GM19043 (cell line): ENCODE measurements around the gene ABHD8.

ENCODE experiments used
- ATAC-seq: cut with Tn5 transposase; IDR thresholded peaks from one replicate; pipeline ENCODE4 v1.9.1; 2021; ENCODE audit warnings: low read depth; ENCODE audit not compliant: unreplicated experiment

Gene ABHD8, protein sequence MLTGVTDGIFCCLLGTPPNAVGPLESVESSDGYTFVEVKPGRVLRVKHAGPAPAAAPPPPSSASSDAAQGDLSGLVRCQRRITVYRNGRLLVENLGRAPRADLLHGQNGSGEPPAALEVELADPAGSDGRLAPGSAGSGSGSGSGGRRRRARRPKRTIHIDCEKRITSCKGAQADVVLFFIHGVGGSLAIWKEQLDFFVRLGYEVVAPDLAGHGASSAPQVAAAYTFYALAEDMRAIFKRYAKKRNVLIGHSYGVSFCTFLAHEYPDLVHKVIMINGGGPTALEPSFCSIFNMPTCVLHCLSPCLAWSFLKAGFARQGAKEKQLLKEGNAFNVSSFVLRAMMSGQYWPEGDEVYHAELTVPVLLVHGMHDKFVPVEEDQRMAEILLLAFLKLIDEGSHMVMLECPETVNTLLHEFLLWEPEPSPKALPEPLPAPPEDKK

DNA sequence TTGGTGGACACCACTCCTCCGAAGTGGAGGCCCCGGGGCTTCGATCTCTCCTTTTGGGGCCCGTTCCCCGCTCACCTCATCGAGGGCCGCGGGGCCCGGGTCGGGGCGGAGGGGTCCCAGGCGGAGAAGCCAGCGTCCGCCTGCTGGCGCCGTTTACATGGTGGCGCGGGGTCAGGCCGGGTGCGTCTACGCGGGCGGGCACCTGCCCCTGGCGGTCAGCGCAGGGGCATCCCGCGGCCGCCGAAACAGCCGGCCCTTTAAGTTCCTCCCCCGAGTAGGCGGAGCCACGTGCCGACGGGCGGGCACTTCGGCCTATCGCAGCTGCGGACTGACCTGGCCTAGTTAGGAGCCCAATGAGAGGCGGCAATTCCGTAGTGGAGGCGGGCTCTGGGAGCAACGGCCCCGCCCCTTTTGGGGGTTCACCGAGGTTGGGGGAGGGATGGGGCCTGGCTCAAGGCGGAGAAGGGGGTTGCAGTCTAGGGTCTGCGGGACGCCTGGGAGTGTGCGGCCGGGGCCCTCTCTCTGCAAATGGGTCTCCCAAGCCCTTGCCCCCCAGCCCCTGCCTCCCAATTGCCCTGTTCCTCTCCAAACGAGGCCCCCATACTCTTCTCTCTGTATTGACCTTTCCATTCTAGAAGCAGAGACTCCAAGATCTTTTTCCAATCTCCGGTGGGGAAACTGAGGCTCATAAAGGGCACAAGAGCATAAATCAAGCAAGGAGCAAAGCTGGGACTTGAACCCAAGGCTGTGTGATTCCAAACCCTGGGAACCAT lies at the start of gene ABHD8:
Gene ABHD8, minus strand, starts transcription at position 259 of the 773 bp plus-strand sequence. CDS start 1,809 bp downstream, outside the sequence.
- peak; percentile 70 for ATAC-seq

DNA sequence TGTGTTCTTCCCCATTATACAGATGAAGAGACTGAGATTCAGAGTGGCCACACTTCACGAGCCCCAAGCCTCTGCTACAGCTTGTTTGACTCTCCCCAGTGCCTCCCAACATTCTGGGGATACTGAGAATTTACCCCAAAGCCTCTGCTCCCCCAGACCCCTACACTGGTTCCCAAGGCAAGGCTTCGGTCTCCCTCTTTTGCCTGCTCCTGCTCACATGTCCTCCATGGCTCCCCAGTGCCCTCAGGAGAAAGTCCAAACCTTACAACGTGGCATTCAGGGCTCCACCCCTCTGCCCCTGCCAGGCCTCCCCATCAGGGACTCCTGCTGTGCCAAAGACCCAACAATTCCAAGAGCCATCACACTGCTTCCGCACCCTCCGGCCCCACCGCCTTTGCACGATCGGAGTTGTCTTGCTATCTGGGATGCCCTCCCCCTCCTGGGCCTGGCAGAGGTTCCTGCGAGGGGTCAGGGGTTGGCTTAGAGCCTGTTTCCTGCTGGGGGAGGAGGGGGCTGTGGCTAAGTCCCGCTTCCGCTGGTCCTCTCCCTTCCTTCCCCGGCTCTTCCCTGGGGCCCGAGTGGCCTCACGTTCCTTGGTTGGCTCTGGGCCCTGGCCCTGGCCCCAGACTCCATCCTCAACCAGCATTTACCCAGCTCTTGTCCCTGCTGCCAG lies 49.5 kb upstream of the ABHD8 start:
- ATAC-seq = no peak

DNA sequence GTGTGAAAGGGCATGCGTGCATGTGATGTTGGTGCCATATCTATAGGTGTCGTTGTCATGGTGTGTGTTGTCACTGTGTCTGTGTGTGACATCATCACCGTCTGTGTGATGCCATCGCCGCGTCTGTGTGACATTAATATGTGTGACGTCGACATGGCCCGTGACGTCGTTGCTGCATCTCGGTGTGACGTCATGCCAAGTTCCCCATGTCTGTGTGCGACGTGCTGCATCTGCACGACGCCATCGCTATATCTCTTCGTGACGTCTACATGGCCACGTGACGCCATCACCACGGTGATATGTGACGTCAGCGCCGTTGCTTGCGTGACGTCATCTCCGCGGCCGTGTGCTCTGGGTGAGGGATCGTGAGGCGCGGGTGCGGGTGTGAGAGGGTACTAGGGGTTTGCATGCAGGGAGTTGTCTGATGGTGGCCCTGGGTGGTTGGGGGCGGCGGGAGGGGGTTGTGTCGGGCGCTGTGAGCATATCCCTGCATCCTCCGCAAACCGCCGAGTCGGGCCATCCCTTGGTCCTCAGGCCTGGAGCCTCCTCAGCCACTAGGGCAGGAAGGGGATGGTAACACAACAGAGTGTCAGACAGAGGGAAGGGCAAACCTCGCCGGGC lies 48.7 kb upstream of the ABHD8 start:
- no peak for ATAC-seq

DNA sequence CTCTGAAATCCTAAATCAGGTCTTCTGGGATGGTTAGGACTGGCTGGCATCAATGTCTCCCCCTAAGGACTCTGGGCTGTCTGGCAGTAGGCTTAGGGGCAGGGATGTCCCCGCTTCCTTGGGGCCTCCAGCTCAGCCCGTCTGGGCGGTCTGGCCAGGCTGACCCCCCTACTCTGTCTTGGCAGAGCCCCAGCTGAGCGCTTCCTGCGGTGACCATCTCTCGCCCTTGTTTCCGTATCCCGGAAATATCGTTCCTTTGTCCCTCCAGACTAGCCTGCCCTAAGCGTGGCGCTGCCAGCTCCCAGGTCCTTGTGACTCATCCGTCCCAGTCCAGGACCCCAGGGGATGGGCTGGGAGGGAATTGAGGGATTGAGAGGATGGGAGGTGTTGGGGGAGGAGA lies 45.5 kb upstream of the ABHD8 start:
- no peak for ATAC-seq

DNA sequence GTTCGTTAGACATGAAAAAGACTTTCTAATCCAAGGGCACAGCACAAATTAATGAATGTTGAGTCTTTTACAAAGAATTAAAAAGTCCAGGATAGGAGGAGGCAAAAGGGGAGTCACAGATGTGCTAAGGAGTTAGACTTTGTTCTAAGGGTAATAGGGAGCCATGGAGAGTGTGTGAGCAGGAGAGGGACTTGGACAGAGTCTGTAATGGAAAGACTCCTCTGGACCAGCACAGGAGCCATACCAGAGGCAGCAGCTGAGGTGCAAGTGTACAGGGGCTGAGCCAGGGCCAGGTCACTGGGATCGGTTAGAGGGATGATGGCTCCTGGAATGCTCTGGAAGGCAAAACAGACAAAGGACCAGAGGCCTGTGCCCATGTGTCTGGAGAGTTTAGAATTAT lies 44.7 kb upstream of the ABHD8 start:
- ATAC-seq = no peak

DNA sequence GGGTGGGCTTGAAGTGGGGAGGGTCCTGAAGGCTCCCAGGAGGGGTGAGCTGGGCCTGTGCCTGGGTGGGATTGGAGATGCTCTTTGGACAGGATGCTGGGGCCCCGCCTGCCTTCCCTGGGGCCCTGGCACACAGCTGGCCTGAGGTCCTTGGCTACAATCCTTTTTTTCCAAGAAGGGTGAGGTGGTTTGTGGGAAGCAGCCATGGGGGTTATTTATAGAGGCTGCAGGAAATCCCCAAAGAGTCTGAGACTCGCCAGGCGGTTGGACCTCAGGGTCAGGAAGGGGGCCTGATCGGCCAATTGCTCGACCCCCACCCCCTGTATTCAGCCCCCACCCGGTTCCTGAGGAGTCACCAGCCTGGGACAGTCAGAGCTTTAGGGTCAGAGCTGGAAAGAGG lies 44.1 kb upstream of the ABHD8 start:
- ATAC-seq = no peak

DNA sequence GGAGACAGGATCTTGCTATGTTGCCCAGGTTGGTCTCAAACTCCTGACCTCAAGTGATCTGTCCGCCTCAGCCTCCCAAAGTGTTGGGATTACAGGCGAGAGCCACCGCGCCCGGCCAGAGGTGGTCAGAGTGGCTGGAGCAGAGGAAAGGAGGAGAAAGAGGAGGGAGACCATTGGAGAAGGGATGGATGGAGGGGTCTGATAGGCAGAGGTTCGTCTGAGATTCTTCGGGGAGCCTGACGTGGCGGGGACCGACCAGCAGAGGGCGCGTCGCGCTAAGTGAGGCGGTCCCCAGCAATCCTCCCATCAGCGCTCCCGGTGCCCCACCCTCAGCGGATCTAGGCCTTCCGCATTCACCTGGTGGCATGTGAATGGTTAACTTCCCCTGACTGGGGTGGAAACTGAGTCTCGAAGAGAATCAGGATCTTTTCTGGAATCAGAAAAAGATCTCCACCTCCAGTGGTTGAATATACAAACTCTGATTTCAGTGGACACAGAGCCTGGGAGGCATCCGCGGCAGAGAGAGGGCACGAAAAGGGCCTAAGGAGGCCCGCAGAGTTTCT lies 43.0 kb upstream of the ABHD8 start:
- no peak for ATAC-seq

DNA sequence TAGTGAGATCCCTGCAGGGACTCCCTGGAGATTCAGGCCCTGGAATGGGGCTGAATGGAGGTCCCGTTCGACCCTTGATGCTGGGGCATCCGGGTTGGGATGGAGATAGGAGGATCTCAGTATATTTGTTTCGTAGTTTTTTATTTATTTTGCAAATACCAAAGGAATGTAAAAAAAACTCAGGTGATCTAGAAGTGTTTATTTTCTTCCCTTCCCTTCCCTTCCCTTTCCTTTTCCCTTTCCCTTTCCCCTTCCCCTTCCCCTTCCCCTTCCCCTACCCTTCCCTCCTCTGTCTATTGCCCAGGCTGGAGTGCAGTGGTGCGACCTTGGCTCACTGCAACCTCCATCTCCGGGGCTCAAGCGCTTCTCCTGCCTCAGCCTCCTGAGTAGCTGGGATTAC lies 38.6 kb upstream of the ABHD8 start:
- no peak for ATAC-seq

DNA sequence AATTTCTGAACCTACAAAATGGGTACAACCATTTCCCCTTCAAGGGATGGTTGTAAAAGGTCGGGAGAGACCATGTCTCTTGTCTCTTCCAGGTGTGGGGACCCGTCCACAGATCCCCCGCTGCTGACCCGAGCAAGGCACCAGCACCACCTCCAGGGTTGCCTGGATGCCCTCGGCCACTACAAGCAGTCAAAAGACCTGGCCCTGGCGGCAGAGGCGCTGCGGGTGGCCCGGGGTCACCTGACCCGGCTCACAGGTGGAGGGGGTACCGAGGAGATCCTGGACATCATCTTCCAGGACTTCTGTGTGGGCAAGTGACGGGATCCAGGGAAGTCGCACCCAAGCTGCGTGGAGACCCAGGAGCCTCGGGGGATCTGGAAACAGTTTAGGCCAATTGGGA lies 38.2 kb upstream of the ABHD8 start:
- ATAC-seq = no peak

DNA sequence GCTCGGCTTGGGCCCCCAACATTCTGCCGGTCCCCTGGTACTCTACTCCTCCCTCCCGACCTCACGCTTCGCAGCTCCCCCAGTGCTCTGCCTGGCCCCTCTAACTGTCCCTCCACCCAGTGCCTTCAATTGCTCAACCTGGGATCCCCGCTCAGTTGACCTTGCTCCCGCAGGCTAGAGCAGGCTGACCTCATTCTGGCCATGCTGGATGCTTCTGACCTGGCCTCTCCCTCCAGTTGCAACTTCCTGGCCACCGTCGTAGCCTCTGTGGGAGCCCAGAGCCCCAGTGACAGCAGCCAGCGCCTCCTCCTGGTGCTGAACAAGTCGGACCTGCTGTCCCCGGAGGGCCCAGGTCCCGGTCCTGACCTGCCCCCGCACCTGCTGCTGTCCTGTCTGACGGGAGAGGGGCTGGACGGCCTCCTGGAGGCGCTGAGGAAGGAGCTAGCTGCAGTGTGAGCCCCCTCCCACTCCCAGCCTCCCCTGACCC lies 37.7 kb upstream of the ABHD8 start:
- ATAC-seq = no peak

DNA sequence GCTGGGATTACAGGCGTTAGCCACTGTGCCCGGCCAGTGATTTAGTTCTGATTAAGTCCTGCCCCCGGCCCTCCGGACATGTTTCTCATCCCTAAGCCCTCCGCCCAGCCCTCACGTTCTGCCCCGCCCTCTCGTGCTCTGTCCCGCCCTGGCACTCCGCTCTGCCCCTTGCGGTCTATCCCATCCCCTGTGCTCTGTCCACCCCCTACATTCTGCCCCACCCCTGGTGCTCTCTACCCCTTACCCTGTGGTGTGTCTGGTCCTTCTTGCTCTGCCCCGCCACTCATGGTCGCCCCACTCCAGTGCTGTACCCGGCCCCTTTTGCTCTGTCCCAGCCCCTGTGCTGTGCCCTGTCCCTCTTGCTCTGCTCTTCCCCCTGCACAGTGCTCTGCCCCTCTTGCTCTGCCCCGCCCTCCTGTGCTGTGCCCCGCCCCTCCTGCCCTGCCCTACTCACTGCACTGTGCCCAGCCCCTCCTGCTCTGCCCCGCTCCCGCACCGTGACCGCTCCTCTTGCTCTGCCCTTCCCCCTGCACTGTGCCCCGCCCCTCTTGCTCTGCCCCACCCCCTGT lies 37.2 kb upstream of the ABHD8 start:
- no peak for ATAC-seq

DNA sequence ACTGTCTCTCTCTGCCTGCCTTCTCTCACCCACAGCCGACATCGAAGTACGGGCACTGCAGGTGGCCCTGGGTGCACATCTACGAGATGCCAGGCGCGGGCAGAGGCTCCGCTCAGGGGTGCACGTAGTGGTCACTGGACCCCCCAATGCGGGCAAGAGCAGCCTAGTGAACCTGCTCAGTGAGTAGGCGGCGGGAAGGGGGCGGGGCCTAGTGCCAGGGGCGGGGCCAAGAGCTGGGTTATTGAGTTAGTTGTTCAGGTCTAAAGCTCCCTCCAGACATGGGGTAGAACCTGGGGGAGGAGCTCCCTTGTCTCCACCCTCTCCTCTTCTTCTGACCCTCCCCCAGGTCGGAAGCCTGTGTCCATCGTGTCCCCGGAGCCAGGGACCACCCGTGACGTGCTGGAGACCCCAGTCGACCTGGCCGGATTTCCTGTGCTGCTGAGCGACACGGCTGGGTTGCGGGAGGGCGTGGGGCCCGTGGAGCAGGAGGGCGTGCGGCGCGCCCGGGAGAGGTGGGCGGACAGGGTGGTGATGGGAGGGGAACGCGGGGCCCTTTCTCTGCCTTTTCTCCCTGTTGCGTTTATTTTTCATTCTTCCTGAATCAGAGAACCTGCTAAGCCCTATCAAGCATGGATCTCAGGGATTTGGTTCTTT lies 36.0 kb upstream of the ABHD8 start:
- no peak for ATAC-seq

DNA sequence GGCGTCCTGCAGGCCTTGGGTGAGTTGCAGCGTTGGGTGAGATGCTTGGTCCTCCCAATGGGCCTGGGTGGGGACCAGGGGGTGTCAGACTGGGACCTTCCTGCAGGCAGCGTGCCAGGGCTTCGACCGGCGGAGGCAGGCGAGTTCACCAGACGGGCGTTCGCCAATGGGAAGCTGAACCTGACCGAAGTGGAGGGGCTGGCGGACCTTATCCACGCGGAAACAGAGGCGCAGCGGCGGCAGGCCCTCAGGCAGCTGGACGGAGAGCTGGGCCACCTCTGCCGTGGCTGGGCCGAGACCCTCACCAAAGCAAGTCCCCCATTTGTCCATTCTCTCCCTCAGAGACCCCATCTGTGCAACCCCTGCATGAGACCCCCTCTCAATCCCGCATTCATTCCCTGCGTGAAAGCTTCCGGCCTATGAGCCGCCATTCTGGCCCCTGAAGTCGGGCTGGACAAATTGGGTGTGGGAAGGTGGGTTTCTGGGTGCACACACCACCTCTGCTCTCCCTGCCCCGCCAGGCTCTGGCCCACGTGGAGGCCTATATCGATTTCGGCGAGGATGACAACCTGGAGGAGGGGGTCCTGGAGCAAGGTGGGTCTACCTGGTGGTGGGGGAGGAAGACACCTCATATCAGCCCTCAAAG lies 35.3 kb upstream of the ABHD8 start:
- no peak for ATAC-seq

DNA sequence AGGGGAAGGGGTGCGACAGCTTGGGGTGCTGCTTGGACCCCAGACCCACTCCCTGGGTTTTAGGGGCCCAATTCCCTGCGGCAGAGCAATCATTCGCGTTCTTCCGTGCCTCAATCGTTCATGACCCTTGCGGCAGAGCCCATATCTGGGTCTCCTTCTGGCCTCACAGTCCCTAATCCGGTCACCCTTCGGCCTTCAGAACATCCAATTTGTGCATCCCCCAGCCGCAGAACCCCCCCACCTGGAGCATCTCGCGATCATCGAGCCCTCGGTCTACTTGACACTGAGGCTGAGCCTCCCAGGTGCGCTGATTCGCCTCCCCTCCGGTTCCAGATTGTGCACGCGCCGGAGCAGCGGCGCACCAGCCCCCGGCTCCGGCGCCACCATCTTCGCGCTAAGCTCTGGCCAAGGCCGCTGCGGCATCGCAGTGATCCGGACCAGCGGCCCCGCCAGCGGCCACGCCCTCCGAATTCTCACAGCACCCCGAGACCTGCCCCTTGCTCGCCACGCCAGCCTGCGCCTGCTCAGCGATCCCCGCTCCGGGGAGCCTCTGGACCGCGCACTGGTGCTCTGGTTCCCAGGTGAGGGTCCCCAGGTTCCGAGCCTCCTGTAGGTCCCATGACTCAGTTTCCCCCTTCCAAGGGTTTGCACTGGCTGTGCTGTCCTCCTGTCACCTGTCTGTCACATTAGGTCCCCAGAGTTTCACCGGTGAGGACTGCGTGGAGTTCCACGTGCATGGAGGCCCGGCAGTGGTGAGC lies 34.6 kb upstream of the ABHD8 start:
- ATAC-seq = no peak

DNA sequence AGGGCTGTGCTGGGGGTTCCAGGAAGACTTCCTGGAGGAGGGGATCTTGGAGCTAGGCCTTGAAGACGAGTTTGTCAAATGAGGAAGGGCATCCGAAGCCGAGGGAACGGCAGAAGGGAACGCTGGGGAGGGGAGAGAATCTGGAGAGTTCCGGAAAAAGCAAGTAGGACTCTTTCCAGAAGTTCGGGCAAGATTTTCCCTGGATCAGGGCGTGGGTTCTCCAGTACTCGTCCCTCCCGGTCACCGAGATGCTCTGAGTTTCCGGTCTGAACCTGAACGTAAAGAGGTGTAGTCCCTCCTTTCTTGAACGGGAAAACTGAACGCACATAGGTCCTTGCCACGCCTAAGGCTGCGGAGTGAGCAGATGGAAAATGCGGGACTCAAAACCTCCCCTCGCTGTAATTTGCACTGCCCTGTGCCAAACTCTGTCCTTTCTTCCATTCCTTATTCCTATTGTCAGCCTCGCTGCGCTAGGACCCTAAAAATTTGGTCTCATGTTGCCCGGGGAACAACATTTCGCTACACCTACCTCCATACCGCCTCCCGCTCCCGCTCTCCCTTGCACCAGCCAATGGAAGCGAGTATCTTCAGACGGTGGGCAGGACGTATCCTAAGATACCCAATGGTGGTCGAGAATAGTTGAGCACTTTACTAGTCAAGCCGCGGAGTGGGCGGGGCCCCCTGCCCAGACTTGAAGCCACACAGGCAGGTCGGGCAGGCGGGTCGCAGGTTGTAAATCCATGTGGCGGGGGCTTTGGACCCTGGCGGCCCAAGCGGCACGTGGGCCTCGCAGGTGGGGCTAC lies 33.8 kb upstream of the ABHD8 start, which contains the start of gene GTPBP3:
Gene GTPBP3, plus strand, starts transcription at position 682 of the 803 bp plus-strand sequence. Its CDS starts 59 bp downstream, at position 741.
- peak; percentile 81 for ATAC-seq

DNA sequence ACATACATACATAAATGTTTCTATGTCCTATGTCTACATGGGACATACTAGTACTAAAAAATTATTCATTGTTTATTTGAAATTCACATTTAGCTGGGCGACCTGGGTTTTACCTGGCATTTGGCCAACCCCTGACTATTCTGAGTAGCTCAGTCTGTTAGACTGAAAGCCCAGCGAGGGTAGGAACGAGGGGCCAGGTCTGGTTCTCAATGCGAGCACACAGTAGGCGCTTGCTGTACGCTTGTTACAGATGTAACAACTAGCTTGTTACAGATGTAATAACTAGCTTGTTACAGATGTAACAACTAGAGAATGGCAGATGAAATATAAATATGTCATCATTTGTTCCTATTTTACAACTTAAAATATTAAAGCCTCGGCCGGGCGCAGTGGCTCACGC lies 32.4 kb upstream of the ABHD8 start:
- no peak for ATAC-seq
